Kidney epithelial cell (primary cell): ENCODE results near the gene AGAP3. TPM values are rescaled to one million over a fixed set of nuclear protein-coding genes. Genes with fewer than 3 reads are reported as not detected.

Experiments
- DNase-seq: peaks from one replicate; pipeline ENCODE4 v3.0.0-alpha.2; 2010; ENCODE audit warnings: low read depth
- H3K27me3 ChIP-seq: 2 replicates; pipeline ENCODE4 v1.6.0; 2011; ENCODE audit warnings: low read length; ENCODE audit not compliant: control insufficient read depth, insufficient read depth
- H3K36me3 ChIP-seq: 2 replicates; pipeline ENCODE4 v1.5.1; 2011; ENCODE audit warnings: low read length; ENCODE audit not compliant: control insufficient read depth, insufficient read depth
- H3K4me3 ChIP-seq: 2 replicates; pipeline ENCODE4 v1.5.1; 2011; ENCODE audit warnings: low read depth, mild to moderate bottlenecking, control low read depth, low read length
- total RNA-seq: library from RNA; depleted of rRNA; stranded (reverse); fragments of >200 nt; gene quantifications from 2 replicates; pipeline ENCODE4 v1.2.3, GENCODE V29; 2015
- TF ChIP-seq, protein P1 (sequence below): IDR thresholded peaks from 2 replicates; pipeline ENCODE4 v1.5.1; 2011; ENCODE audit warnings: mild to moderate bottlenecking, moderate library complexity, low read length, control low read depth, inconsistent platforms; ENCODE audit not compliant: insufficient read depth, poor library complexity, severe bottlenecking

Gene AGAP3
- total RNA-seq, 1 donor from 2014 or later = 77.4 TPM

DNA sequence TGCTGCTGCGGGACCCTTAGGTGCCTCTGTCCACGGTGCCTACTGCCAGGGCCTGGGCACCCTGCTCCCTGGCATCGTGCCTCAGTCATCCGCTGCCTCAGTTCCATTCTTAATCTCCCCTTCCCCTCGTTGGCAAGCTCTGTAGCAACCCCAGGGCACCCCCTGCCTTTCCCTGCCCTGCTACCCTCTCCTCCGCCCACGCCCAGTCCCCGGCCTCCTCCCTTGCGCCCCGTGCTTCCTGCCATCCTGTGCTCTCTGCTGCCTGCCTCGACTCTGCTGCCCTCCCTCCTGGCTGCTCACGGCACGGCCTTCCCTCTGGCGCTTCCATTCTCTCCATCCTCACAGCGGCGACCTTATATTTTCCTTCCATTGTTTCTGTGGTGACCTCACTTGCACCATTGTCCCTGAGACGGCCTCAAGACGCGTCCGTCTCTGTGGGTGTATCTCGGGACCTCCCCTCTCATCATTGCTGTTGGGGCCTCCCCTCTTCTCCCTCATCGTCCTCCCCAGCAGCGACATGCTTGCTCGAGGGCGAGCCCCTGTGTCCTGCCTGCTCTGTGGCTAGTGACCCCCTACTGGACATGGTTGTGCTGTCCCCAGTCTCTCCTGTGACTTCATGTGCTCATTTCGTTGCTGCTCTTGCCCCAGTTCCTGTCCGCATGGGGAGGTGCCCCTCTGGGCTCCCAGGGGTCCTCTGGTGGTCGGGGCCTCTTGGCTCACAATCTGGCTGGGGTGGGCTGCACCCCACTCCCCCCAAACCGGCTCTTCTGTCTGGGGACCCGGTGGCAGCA lies 35.3 kb downstream of the AGAP3 start:
- TF ChIP-seq, protein P1, sequence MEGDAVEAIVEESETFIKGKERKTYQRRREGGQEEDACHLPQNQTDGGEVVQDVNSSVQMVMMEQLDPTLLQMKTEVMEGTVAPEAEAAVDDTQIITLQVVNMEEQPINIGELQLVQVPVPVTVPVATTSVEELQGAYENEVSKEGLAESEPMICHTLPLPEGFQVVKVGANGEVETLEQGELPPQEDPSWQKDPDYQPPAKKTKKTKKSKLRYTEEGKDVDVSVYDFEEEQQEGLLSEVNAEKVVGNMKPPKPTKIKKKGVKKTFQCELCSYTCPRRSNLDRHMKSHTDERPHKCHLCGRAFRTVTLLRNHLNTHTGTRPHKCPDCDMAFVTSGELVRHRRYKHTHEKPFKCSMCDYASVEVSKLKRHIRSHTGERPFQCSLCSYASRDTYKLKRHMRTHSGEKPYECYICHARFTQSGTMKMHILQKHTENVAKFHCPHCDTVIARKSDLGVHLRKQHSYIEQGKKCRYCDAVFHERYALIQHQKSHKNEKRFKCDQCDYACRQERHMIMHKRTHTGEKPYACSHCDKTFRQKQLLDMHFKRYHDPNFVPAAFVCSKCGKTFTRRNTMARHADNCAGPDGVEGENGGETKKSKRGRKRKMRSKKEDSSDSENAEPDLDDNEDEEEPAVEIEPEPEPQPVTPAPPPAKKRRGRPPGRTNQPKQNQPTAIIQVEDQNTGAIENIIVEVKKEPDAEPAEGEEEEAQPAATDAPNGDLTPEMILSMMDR = no peak
- H3K36me3 ChIP-seq = peaks cover 6% of the 10 kb centered on the region
- no peak for DNase-seq
- no peaks in the 10 kb centered on the region for H3K27me3 ChIP-seq
- no peak overlapping the region for H3K4me3 ChIP-seq

DNA sequence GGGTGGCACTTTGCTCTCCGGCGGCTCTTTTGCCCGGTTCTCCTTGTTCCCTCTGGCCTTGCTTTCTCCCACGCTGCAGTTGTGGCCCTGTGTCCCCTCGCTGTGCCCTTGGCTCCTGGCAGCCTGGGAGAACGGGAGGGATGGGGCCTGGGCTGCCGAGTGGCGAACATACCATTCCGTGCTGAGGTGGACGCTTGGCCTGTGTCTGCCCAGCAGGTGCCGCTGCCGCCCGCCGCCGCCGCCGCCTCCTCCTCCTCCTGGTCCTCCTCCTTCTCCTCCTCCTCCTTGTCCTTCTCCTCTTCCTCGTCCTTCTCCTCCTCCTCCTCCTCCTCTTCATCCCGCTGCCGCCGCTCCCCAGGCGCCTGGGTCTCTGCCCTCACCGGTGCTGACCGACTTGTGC lies 36.0 kb downstream of the AGAP3 start:
- no peak for DNase-seq
- no peak overlapping the region for H3K4me3 ChIP-seq
- H3K36me3 ChIP-seq = peaks cover 6% of the 10 kb centered on the region
- TF ChIP-seq, protein P1 = peak; percentile 42
- no peaks in the 10 kb centered on the region for H3K27me3 ChIP-seq

DNA sequence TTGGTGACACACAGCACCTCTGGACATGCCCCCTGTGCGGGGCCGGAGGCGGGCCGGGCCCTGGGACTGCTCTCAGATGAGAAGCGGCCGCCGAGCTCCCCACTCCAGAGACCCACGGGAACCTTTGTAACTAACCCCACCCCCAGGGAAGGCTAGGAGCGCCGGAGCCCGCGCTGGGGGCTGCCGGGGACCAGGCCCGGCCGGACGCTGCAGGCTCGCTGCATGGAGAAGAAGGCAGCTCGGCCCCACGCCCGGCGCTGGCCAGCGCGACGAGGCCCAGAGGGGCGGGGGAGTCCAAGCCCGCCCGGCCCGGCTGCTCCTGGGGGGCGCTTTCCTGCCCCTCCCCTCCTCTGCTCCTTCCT lies 36.5 kb downstream of the AGAP3 start:
- DNase-seq = no peak
- TF ChIP-seq, protein P1 = no peak
- no peak overlapping the region for H3K4me3 ChIP-seq
- no peaks in the 10 kb centered on the region for H3K27me3 ChIP-seq
- peaks cover 6% of the 10 kb centered on the region for H3K36me3 ChIP-seq

DNA sequence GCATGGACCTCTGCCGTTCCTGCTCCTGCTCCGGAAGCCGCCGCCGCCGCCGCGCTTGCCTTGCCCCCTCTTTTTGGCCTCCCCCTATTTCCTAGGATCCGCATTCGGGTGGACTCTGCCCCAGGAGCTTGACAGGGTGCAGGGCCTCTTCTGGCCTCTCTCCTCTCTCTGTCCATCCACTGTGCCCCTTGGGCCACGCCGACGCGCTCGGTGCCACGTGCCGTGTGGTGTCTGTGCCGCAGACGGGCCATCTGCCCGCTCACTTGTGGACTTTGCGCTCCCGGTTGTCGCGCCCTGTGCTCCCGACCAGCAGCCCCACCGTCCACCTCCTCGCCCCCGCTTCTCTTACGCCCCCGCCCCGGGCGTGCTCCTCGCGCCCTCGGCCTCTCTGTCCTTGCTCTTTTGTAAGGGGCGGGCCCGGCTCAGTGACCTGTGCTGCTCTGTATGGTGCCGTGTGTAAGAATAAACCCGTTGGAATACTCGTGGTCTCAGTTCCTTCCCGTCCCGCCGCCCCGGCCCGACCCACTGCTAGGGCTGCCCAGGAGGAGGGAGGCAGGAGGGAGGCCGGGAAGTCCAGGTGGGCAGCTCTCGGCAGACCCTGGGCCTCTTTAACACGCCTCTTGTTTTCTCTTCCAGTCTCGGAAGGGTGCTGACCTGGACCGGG lies 37.0 kb downstream of the AGAP3 start:
- DNase-seq = no peak
- no peak overlapping the region for H3K4me3 ChIP-seq
- peaks cover 6% of the 10 kb centered on the region for H3K36me3 ChIP-seq
- no peaks in the 10 kb centered on the region for H3K27me3 ChIP-seq
- TF ChIP-seq, protein P1 = no peak

DNA sequence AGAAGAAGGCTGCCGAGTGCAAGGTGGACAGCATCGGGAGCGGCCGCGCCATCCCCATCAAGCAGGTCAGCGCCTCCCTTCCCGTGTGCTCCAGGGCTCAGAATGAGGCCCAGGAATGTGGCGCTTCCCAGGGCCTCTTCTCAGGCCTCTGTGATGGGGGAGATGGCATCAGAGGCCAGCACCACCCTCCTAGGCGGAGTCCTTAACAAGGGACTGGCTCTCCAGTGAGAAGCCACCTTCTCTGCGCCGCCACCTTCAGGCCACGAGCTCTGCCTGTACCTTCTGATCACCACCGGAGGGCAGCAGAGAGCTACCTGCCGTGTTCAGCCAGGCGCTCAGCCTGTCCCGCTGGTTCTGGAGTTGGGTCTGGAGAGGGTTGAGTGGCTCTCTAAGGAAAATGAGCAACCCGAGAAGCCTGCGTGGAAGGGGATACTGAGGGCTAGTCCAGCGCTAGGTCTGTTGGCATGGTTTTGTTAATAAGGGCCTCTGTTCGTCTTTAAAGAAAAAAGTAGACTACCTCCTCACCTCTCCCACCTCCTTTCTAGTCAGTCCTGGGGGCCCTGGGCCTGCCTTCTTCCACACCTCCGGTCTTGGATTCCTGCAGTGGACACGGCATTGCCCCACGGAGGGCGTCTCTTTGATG lies 37.7 kb downstream of the AGAP3 start:
- peaks cover 6% of the 10 kb centered on the region for H3K36me3 ChIP-seq
- DNase-seq = peak; percentile 31

More for the DNA sequence above, 37.7 kb downstream of the AGAP3 start:
- Histone ChIP-seq H3K4me3 (no peak overlapping the region), H3K27me3 (no peaks in the 10 kb centered on the region)
- TF ChIP-seq, protein P1 = peak; percentile 100
